HEK293 (cell line): ENCODE data around the gene TMEM273.

ENCODE experiments used
- CTCF ChIA-PET: fragments of 350-600 bp; formaldehyde crosslinking; extraction: SDS; loops from one replicate; lab custom pipeline; 2021; ENCODE audit warnings: antibody characterized with exemption; lab: Yijun Ruan, JAX
- POLR2A ChIA-PET: fragments of 300-600 bp; formaldehyde crosslinking; extraction: SDS; loops from one replicate; lab custom pipeline; 2020; ENCODE audit warnings: antibody characterized with exemption, inconsistent platforms; lab: Yijun Ruan, JAX
- H3K27ac ChIP-seq: fragments of 200-500 bp; sonication (Bioruptor generic); 2 replicates; pipeline ENCODE4 v1.5.1; 2014; ENCODE audit warnings: low read depth, low read length, control low read depth, inconsistent platforms; ENCODE audit errors: extremely low read depth
- H3K36me3 ChIP-seq, 2 experiments: fragments of 200-500 bp in 1 of 2; sonication (Bioruptor generic) in 1 of 2; 1 replicate in 1 of 2; 2 replicates in 1 of 2; pipeline ENCODE4 v1.5.1; 2014 to 2017; ENCODE audit warnings: inconsistent platforms in 2 of 2, low read length in 2 of 2; ENCODE audit not compliant: control insufficient read depth in 2 of 2, insufficient read depth in 1 of 2
- H3K4me1 ChIP-seq: fragments of 200-500 bp; sonication (Bioruptor generic); 2 replicates; pipeline ENCODE4 v1.5.1; 2014; ENCODE audit warnings: mild to moderate bottlenecking, low read length, inconsistent platforms; ENCODE audit not compliant: control insufficient read depth, insufficient read depth
- H3K4me3 ChIP-seq: 2 replicates; pipeline ENCODE4 v1.5.1; 2011; ENCODE audit warnings: low read depth, mild to moderate bottlenecking, control low read depth, low read length, moderate library complexity
- H3K9me3 ChIP-seq: fragments of 200-500 bp; sonication (Bioruptor generic); 2 replicates; pipeline ENCODE4 v1.5.1; 2014; ENCODE audit warnings: low read depth, low read length, inconsistent platforms; ENCODE audit not compliant: control insufficient read depth, insufficient read depth
- GLIS2 ChIP-seq: fragments of 450-650 bp; formaldehyde crosslinking; IDR thresholded peaks from 2 replicates; pipeline ENCODE4 v1.5.1; 2016; ENCODE audit warnings: missing biosample characterization, missing genetic modification characterization
- MEIS1 ChIP-seq: sonication (generic); formaldehyde crosslinking; IDR thresholded peaks from 2 replicates; pipeline ENCODE4 v1.8.1; 2022; ENCODE audit warnings: missing genetic modification reagents, mild to moderate bottlenecking, borderline replicate concordance
- OSR2 ChIP-seq: fragments of 450-650 bp; formaldehyde crosslinking; IDR thresholded peaks from 2 replicates; pipeline ENCODE4 v1.5.1; 2016; ENCODE audit warnings: missing biosample characterization, missing genetic modification characterization
- OVOL3 ChIP-seq: fragments of 450-650 bp; formaldehyde crosslinking; IDR thresholded peaks from 2 replicates; pipeline ENCODE4 v1.5.1; 2016; ENCODE audit warnings: missing biosample characterization, missing genetic modification characterization
- PRDM10 ChIP-seq: fragments of 450-650 bp; formaldehyde crosslinking; IDR thresholded peaks from 2 replicates; pipeline ENCODE4 v1.5.1; 2016; ENCODE audit warnings: missing biosample characterization, missing genetic modification characterization
- ZBTB8A ChIP-seq: fragments of 450-650 bp; formaldehyde crosslinking; IDR thresholded peaks from 2 replicates; pipeline ENCODE4 v1.5.1; 2016; ENCODE audit warnings: missing biosample characterization, missing genetic modification characterization
- ZNF174 ChIP-seq: fragments of 450-650 bp; formaldehyde crosslinking; IDR thresholded peaks from 2 replicates; pipeline ENCODE4 v1.5.0; 2017; ENCODE audit warnings: missing biosample characterization, mild to moderate bottlenecking, missing genetic modification characterization
- ZNF19 ChIP-seq: fragments of 450-650 bp; formaldehyde crosslinking; IDR thresholded peaks from 2 replicates; pipeline ENCODE4; 2016; ENCODE audit warnings: missing biosample characterization, missing genetic modification characterization, low read depth
- ZNF239 ChIP-seq: fragments of 450-650 bp; formaldehyde crosslinking; IDR thresholded peaks from 2 replicates; pipeline ENCODE4 v1.5.1; 2016; ENCODE audit warnings: missing biosample characterization, missing genetic modification characterization
- ZNF341 ChIP-seq: fragments of 450-650 bp; formaldehyde crosslinking; IDR thresholded peaks from 2 replicates; pipeline ENCODE4; 2016; ENCODE audit warnings: low read depth, missing biosample characterization, missing genetic modification characterization
- ZNF394 ChIP-seq: fragments of 450-650 bp; formaldehyde crosslinking; IDR thresholded peaks from 2 replicates; pipeline ENCODE4 v1.5.1; 2016; ENCODE audit warnings: missing biosample characterization, missing genetic modification characterization, mild to moderate bottlenecking, moderate library complexity, borderline replicate concordance
- ZNF560 ChIP-seq: fragments of 450-650 bp; formaldehyde crosslinking; IDR thresholded peaks from 2 replicates; pipeline ENCODE4 v1.5.1; 2017; ENCODE audit warnings: missing biosample characterization, missing genetic modification characterization, borderline replicate concordance
- ZNF585B ChIP-seq: fragments of 450-650 bp; formaldehyde crosslinking; IDR thresholded peaks from 2 replicates; pipeline ENCODE4 v1.5.1; 2016; ENCODE audit warnings: missing biosample characterization, missing genetic modification characterization
- ZNF629 ChIP-seq: fragments of 450-650 bp; formaldehyde crosslinking; IDR thresholded peaks from 2 replicates; pipeline ENCODE4 v1.5.1; 2017; ENCODE audit warnings: missing biosample characterization, missing genetic modification characterization
- ZNF791 ChIP-seq: fragments of 450-650 bp; formaldehyde crosslinking; IDR thresholded peaks from 2 replicates; pipeline ENCODE4 v1.5.1; 2016; ENCODE audit warnings: missing biosample characterization, missing genetic modification characterization
- ZNF843 ChIP-seq: fragments of 450-650 bp; formaldehyde crosslinking; IDR thresholded peaks from 2 replicates; pipeline ENCODE4 v1.5.1; 2016; ENCODE audit warnings: missing biosample characterization, missing genetic modification characterization
- ZSCAN16 ChIP-seq: fragments of 450-650 bp; formaldehyde crosslinking; IDR thresholded peaks from 2 replicates; pipeline ENCODE4 v1.5.1; 2016; ENCODE audit warnings: missing biosample characterization, missing genetic modification characterization
- ZSCAN5A ChIP-seq: fragments of 450-650 bp; formaldehyde crosslinking; IDR thresholded peaks from 2 replicates; pipeline ENCODE4 v1.5.1; 2016; ENCODE audit warnings: missing biosample characterization, missing genetic modification characterization
- TF ChIP-seq, protein P1 (sequence below): fragments of 450-650 bp; formaldehyde crosslinking; IDR thresholded peaks from 2 replicates; pipeline ENCODE4 v1.5.1; 2016; ENCODE audit warnings: missing biosample characterization, missing genetic modification characterization
- TF ChIP-seq, protein P2 (sequence below): fragments of 450-650 bp; formaldehyde crosslinking; IDR thresholded peaks from 2 replicates; pipeline ENCODE4 v1.5.1; 2017; ENCODE audit warnings: missing biosample characterization, mild to moderate bottlenecking, missing genetic modification characterization, moderate library complexity
- TF ChIP-seq, protein P3 (sequence below): fragments of 450-650 bp; formaldehyde crosslinking; IDR thresholded peaks from 2 replicates; pipeline ENCODE4 v1.5.1; 2016; ENCODE audit warnings: missing biosample characterization, missing genetic modification characterization

Gene TMEM273

DNA sequence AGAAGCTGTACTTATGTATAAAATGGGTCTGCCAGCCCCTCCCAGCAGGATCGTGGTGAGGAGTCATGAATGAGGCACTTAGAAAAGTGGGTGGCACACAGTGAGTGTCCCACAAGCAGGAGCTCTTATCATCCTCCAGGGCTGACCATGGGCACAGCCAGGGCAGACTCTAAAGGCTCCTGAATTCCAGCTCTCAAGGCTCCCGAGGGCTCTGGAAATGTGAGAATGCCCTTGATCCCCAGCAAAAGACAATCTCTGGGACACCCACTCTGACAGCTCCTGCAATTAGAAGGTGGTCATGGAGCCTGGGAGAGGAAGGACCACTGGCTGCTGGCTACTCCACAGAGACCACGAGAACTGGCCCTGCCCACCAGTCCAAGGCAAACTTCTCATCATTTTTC is 74.5 kb downstream of the TMEM273 start:
- no peak overlapping the region for H3K27ac ChIP-seq
- no peak for TF ChIP-seq ZNF629 (tag by site-specific recombination)
- TF ChIP-seq ZSCAN16 (tag by site-specific recombination): no peak
- TF ChIP-seq ZNF341 (tag by site-specific recombination): no peak
- TF ChIP-seq ZNF585B (tag by site-specific recombination): no peak
- no peak for TF ChIP-seq ZNF791 (tag by site-specific recombination)
- TF ChIP-seq ZNF560: no peak
- TF ChIP-seq ZNF19 (tag by site-specific recombination): no peak
- TF ChIP-seq ZBTB8A (tag by site-specific recombination): no peak
- TF ChIP-seq OSR2 (tag by site-specific recombination): no peak
- no peak for TF ChIP-seq ZNF239 (tag by site-specific recombination)
- TF ChIP-seq ZNF394: no peak
- no peak for TF ChIP-seq ZNF843
- no peak for TF ChIP-seq PRDM10 (tag by site-specific recombination)
- TF ChIP-seq, protein P1, sequence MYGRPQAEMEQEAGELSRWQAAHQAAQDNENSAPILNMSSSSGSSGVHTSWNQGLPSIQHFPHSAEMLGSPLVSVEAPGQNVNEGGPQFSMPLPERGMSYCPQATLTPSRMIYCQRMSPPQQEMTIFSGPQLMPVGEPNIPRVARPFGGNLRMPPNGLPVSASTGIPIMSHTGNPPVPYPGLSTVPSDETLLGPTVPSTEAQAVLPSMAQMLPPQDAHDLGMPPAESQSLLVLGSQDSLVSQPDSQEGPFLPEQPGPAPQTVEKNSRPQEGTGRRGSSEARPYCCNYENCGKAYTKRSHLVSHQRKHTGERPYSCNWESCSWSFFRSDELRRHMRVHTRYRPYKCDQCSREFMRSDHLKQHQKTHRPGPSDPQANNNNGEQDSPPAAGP (tag by site-specific recombination): no peak
- no peak for TF ChIP-seq MEIS1 (CRISPR knock-in tag)
- H3K36me3 ChIP-seq: no peaks in the 10 kb centered on the region
- no peak overlapping the region for H3K4me3 ChIP-seq
- no peaks in the 10 kb centered on the region for H3K9me3 ChIP-seq
- H3K4me1 ChIP-seq: no peaks in the 10 kb centered on the region; the same call in 1 of the 2 replicates
- ChIA-PET POLR2A (no interaction called here), CTCF (interaction anchor here (0.5 to 1.2 kb wide), 2 partner anchors 14 to 42 kb away, joined by 3 read pairs; no protein-coding TSS in a partner anchor)

- CTCF ChIA-PET: interaction anchor here (0.5 to 1.2 kb wide), 3 partner anchors 15 to 49 kb away, joined by 3 read pairs; no protein-coding TSS in a partner anchor
- no peak overlapping the region for H3K4me3 ChIP-seq
- no peaks in the 10 kb centered on the region; the same call in 1 of the 2 replicates for H3K4me1 ChIP-seq
- H3K27ac ChIP-seq: no peak overlapping the region
- H3K9me3 ChIP-seq: no peaks in the 10 kb centered on the region
- POLR2A ChIA-PET: no interaction called here
- no peaks in the 10 kb centered on the region for H3K36me3 ChIP-seq
- TF ChIP-seq ZSCAN16 (tag by site-specific recombination): no peak
- no peak for TF ChIP-seq OVOL3 (tag by site-specific recombination)
- TF ChIP-seq, protein P2, sequence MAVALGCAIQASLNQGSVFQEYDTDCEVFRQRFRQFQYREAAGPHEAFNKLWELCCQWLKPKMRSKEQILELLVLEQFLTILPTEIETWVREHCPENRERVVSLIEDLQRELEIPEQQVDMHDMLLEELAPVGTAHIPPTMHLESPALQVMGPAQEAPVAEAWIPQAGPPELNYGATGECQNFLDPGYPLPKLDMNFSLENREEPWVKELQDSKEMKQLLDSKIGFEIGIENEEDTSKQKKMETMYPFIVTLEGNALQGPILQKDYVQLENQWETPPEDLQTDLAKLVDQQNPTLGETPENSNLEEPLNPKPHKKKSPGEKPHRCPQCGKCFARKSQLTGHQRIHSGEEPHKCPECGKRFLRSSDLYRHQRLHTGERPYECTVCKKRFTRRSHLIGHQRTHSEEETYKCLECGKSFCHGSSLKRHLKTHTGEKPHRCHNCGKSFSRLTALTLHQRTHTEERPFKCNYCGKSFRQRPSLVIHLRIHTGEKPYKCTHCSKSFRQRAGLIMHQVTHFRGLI (tag by site-specific recombination): no peak
- TF ChIP-seq, protein P3, sequence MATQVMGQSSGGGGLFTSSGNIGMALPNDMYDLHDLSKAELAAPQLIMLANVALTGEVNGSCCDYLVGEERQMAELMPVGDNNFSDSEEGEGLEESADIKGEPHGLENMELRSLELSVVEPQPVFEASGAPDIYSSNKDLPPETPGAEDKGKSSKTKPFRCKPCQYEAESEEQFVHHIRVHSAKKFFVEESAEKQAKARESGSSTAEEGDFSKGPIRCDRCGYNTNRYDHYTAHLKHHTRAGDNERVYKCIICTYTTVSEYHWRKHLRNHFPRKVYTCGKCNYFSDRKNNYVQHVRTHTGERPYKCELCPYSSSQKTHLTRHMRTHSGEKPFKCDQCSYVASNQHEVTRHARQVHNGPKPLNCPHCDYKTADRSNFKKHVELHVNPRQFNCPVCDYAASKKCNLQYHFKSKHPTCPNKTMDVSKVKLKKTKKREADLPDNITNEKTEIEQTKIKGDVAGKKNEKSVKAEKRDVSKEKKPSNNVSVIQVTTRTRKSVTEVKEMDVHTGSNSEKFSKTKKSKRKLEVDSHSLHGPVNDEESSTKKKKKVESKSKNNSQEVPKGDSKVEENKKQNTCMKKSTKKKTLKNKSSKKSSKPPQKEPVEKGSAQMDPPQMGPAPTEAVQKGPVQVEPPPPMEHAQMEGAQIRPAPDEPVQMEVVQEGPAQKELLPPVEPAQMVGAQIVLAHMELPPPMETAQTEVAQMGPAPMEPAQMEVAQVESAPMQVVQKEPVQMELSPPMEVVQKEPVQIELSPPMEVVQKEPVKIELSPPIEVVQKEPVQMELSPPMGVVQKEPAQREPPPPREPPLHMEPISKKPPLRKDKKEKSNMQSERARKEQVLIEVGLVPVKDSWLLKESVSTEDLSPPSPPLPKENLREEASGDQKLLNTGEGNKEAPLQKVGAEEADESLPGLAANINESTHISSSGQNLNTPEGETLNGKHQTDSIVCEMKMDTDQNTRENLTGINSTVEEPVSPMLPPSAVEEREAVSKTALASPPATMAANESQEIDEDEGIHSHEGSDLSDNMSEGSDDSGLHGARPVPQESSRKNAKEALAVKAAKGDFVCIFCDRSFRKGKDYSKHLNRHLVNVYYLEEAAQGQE (tag by site-specific recombination): no peak
- TF ChIP-seq GLIS2 (tag by site-specific recombination): no peak
- no peak for TF ChIP-seq ZNF174 (tag by site-specific recombination)
- TF ChIP-seq MEIS1 (CRISPR knock-in tag): no peak
- no peak for TF ChIP-seq ZSCAN5A (tag by site-specific recombination)
- TF ChIP-seq, all 188 proteins: peak for 0
Measured at GRCh38 chr10:49112851-49113250, 75.3 kb downstream of the TMEM273 start.
